IMR-90 (cell line): ENCODE data around the gene TBC1D22A. TPM values are rescaled to one million over a fixed set of nuclear protein-coding genes. Genes with fewer than 3 reads are reported as not detected.

Source experiments
- ATAC-seq: fragments of 200-7000 bp; cut with Tn5 transposase; 2 replicates; pipeline ENCODE4 v1.9.1; 2020; ENCODE audit warnings: low read depth, mild to moderate bottlenecking, moderate library complexity
- BruUV-seq: library from RNA; stranded (reverse); fragments of 400-500 nt; replicated peaks from 2 replicates; lab custom pipeline; 2021; lab: Mats Ljungman, UMichigan
- CTCF ChIA-PET: fragments of 300-600 bp; formaldehyde crosslinking; extraction: SDS; loops from one replicate; lab custom pipeline; 2021; ENCODE audit warnings: antibody characterized with exemption; lab: Yijun Ruan, JAX
- POLR2A ChIA-PET: fragments of 300-600 bp; sonication (Branson Sonifier 250); formaldehyde crosslinking; loops from one replicate; lab custom pipeline; 2022; ENCODE audit warnings: antibody characterized with exemption; ENCODE audit not compliant: unreplicated experiment; lab: Charles Lee
- DNase-seq: peaks from one replicate; pipeline ENCODE4 v3.0.0; 2013
- H2AFZ ChIP-seq: replicated peaks from 2 replicates; pipeline ENCODE3; 2013; ENCODE audit warnings: low read length, mild to moderate bottlenecking; ENCODE audit not compliant: poor library complexity
- H2AK5ac ChIP-seq: 2 replicates; pipeline ENCODE4 v1.6.1; 2013; ENCODE audit warnings: low read depth, low read length, inconsistent platforms
- H2AK9ac ChIP-seq: replicated peaks from 2 replicates; pipeline ENCODE3; 2013; ENCODE audit warnings: mild to moderate bottlenecking, low read depth, low read length, moderate library complexity; ENCODE audit not compliant: poor library complexity
- H2BK120ac ChIP-seq: 2 replicates; pipeline ENCODE4 v1.6.1; 2013; ENCODE audit warnings: low read depth, low read length, inconsistent platforms
- H2BK15ac ChIP-seq: 3 replicates; pipeline ENCODE4 v1.6.1; 2013; ENCODE audit warnings: low read depth, low read length, inconsistent platforms
- H2BK20ac ChIP-seq: 2 replicates; pipeline ENCODE4 v1.6.1; 2013; ENCODE audit warnings: low read depth, mild to moderate bottlenecking, inconsistent platforms, low read length, moderate library complexity
- H2BK5ac ChIP-seq: 2 replicates; pipeline ENCODE4 v1.6.1; 2013; ENCODE audit warnings: mild to moderate bottlenecking, low read depth, low read length, inconsistent platforms; ENCODE audit not compliant: poor library complexity, severe bottlenecking
- H3K14ac ChIP-seq: replicated peaks from 2 replicates; pipeline ENCODE4 v1.6.1; 2013; ENCODE audit warnings: low read depth, low read length, inconsistent platforms
- H3K18ac ChIP-seq: 2 replicates; pipeline ENCODE4 v1.6.1; 2013; ENCODE audit warnings: low read depth, low read length, control low read depth
- H3K23ac ChIP-seq: 2 replicates; pipeline ENCODE4 v1.6.1; 2013; ENCODE audit warnings: low read depth, low read length, inconsistent platforms
- H3K27ac ChIP-seq: 2 replicates; pipeline ENCODE4 v1.5.1; 2013; ENCODE audit warnings: mild to moderate bottlenecking, control low read depth, low read length; ENCODE audit not compliant: insufficient read depth
- H3K27me3 ChIP-seq: 2 replicates; pipeline ENCODE4 v1.6.1; 2013; ENCODE audit warnings: low read length; ENCODE audit not compliant: control insufficient read depth, insufficient read depth
- H3K36me3 ChIP-seq: 2 replicates; pipeline ENCODE4 v1.6.1; 2013; ENCODE audit warnings: low read length, mixed read lengths; ENCODE audit not compliant: control insufficient read depth, insufficient read depth
- H3K4ac ChIP-seq: 2 replicates; pipeline ENCODE4 v1.6.1; 2013; ENCODE audit warnings: low read depth, low read length, inconsistent platforms
- H3K4me1 ChIP-seq: 2 replicates; pipeline ENCODE4 v1.6.1; 2013; ENCODE audit warnings: low read length, mixed read lengths; ENCODE audit not compliant: control insufficient read depth, insufficient read depth
- H3K4me2 ChIP-seq: 2 replicates; pipeline ENCODE4 v1.6.1; 2013; ENCODE audit warnings: low read depth, mild to moderate bottlenecking, control low read depth, low read length, moderate library complexity
- H3K4me3 ChIP-seq: 2 replicates; pipeline ENCODE4 v1.5.1; 2013; ENCODE audit warnings: low read depth, mild to moderate bottlenecking, control low read depth, low read length, moderate library complexity; ENCODE audit not compliant: insufficient read depth
- H3K56ac ChIP-seq: 2 replicates; pipeline ENCODE4 v1.6.1; 2013; ENCODE audit warnings: low read length, inconsistent platforms; ENCODE audit not compliant: insufficient read depth; ENCODE audit errors: extremely low read depth
- H3K79me1 ChIP-seq, 2 experiments: 2 replicates each; pipeline ENCODE4 v1.6.1; 2013; ENCODE audit warnings: low read length in 2 of 2, inconsistent platforms in 1 of 2, low read depth in 1 of 2
- H3K9ac ChIP-seq: 2 replicates; pipeline ENCODE4 v1.6.1; 2013; ENCODE audit warnings: low read depth, low read length, control low read depth
- H3K9me1 ChIP-seq: 2 replicates; pipeline ENCODE4 v1.6.1; 2013; ENCODE audit warnings: low read length, inconsistent platforms; ENCODE audit not compliant: insufficient read depth
- H3K9me3 ChIP-seq: 2 replicates; pipeline ENCODE4 v1.6.1; 2013; ENCODE audit warnings: low read length; ENCODE audit not compliant: control insufficient read depth, insufficient read depth
- H4K20me1 ChIP-seq: 2 replicates; pipeline ENCODE4 v1.6.1; 2013; ENCODE audit warnings: low read length, inconsistent platforms; ENCODE audit not compliant: insufficient read depth
- H4K5ac ChIP-seq: 2 replicates; pipeline ENCODE4 v1.6.1; 2013; ENCODE audit warnings: mild to moderate bottlenecking, low read depth, low read length, control low read depth
- H4K8ac ChIP-seq, 2 experiments: 2 replicates each; pipeline ENCODE4 v1.6.1; 2013; ENCODE audit warnings: low read depth in 2 of 2, low read length in 2 of 2, control low read depth in 1 of 2, inconsistent platforms in 1 of 2
- H4K91ac ChIP-seq: 2 replicates; pipeline ENCODE4 v1.6.1; 2013; ENCODE audit warnings: low read depth, low read length, inconsistent platforms; ENCODE audit not compliant: insufficient read depth
- BHLHE40 ChIP-seq: fragments of 150-350 bp; IDR thresholded peaks from 2 replicates; pipeline ENCODE4 v1.6.1; 2016; ENCODE audit warnings: mild to moderate bottlenecking, low read depth, low read length
- CHD1 ChIP-seq: IDR thresholded peaks from 2 replicates; pipeline ENCODE4 v1.6.1; 2012; ENCODE audit warnings: low read depth, low read length, improper control_type of control experiment
- MAFK ChIP-seq: IDR thresholded peaks from 2 replicates; pipeline ENCODE4 v1.6.1; 2012; ENCODE audit warnings: low read depth, low read length, improper control_type of control experiment
- MXI1 ChIP-seq: IDR thresholded peaks from 2 replicates; pipeline ENCODE4 v1.6.1; 2012; ENCODE audit warnings: low read depth, mild to moderate bottlenecking, low read length, moderate library complexity, borderline replicate concordance
- POLR2A ChIP-seq: IDR thresholded peaks from 2 replicates; pipeline ENCODE4 v1.6.1; 2012; ENCODE audit warnings: mild to moderate bottlenecking, low read depth, low read length
- RAD21 ChIP-seq: IDR thresholded peaks from 2 replicates; pipeline ENCODE4 v1.6.1; 2012; ENCODE audit warnings: low read length, improper control_type of control experiment
- RCOR1 ChIP-seq: IDR thresholded peaks from 2 replicates; pipeline ENCODE4 v1.6.1; 2012; ENCODE audit warnings: mild to moderate bottlenecking, low read length, improper control_type of control experiment; ENCODE audit not compliant: insufficient replicate concordance
- RFX5 ChIP-seq: IDR thresholded peaks from 2 replicates; pipeline ENCODE4 v1.8.0; 2012; ENCODE audit warnings: low read depth, mild to moderate bottlenecking, low read length, moderate library complexity
- SMC3 ChIP-seq: fragments of 150-350 bp; IDR thresholded peaks from 2 replicates; pipeline ENCODE4 v1.6.1; 2016; ENCODE audit warnings: low read depth, mild to moderate bottlenecking, antibody characterized with exemption, low read length, moderate library complexity
- USF2 ChIP-seq: fragments of 150-350 bp; IDR thresholded peaks from 2 replicates; pipeline ENCODE4 v1.6.1; 2017; ENCODE audit warnings: mild to moderate bottlenecking, antibody characterized with exemption, low read length, low read depth
- WGBS, 2 experiments: methylation state at CpG; one replicate each; pipeline versions ENCODE4 v1.1.5 to v1.1.7; 2013; ENCODE audit warnings: missing lambda C conversion rate in 2 of 2; ENCODE audit not compliant: insufficient read length in 1 of 2; ENCODE audit errors: extremely low coverage in 2 of 2; 5-methylcytosine and 5-hydroxymethylcytosine counted together
- dilution Hi-C: fragments of 300-500 bp; cut with HindIII; formaldehyde crosslinking; loops from one replicate; pipeline ENCODE4 v1.14.3; 2018; ENCODE audit warnings: low sequenced_read_pairs; ENCODE audit not compliant: unreplicated experiment
- in situ Hi-C: fragments of 300-500 bp; cut with MboI; formaldehyde crosslinking; loops from 3 replicates; pipeline ENCODE4 v1.14.3; 2019; ENCODE audit warnings: low sequenced_read_pairs, inconsistent platforms, mixed read lengths
- intact Hi-C: fragments of 100-400 bp; cut with micrococcal nuclease; formaldehyde crosslinking; loops from 2 replicates; pipeline ENCODE4 v1.10.0; 2022
- polyA plus RNA-seq, 3 experiments: library from polyadenylated mRNA; depleted of rRNA; stranded (reverse); fragments of >200 nt; gene quantifications; 2 replicates each; pipeline ENCODE4 v1.2.3, GENCODE V29; 2012; ENCODE audit warnings: low replicate concordance in 1 of 3
- total RNA-seq: library from RNA; depleted of rRNA; stranded (reverse); fragments of >200 nt; gene quantifications from 2 replicates; pipeline ENCODE4 v1.2.3, GENCODE V29; 2012

TBC1D22A gene
- total and polyA plus RNA-seq, 2 of the 4 experiments (the other 2 are of a cell fraction): 9.0 to 16.7 TPM

- no peak overlapping the region for H2BK15ac ChIP-seq
- H3K79me1 ChIP-seq: peaks cover 17 to 41% of the 10 kb centered on the region in 2 experiments
- no CpG with 5 or more reads among the region's 3 CpGs for WGBS, 2 experiments
- no peak overlapping the region for H3K18ac ChIP-seq
- no peak overlapping the region for H3K4me2 ChIP-seq
- H3K14ac ChIP-seq: no peak overlapping the region
- H3K56ac ChIP-seq: no peak overlapping the region
- H3K27me3 ChIP-seq: no peaks in the 10 kb centered on the region
- TF ChIP-seq RAD21 (no peak), MXI1 (no peak), SMC3 (no peak), USF2 (no peak), CHD1 (no peak), MAFK (no peak), POLR2A (no peak), RCOR1 (no peak), RFX5 (no peak), BHLHE40 (no peak)
- no peak overlapping the region for H2BK120ac ChIP-seq
- no peak overlapping the region for H3K4me3 ChIP-seq
- ChIA-PET CTCF (interaction anchor here (1.8 kb wide), 1 partner anchor 11 kb away, joined by 4 read pairs; no protein-coding TSS in a partner anchor), POLR2A (no interaction called here)
- no peak overlapping the region for H2AFZ ChIP-seq
- peaks cover 5% of the 10 kb centered on the region; the same call in 1 of the 2 replicates for H3K9me1 ChIP-seq
- intact Hi-C loops: no loop called here
- no peak overlapping the region for H2AK5ac ChIP-seq
- H4K20me1 ChIP-seq: peaks cover 6% of the 10 kb centered on the region; the same call in 1 of the 2 replicates
- no TSS peak for BruUV-seq
- ATAC-seq (no peak), DNase-seq (no peak)
- no peak overlapping the region for H3K27ac ChIP-seq
- in situ Hi-C loops: no loop called here
- no peak overlapping the region for H2BK5ac ChIP-seq
- peaks cover 3% of the 10 kb centered on the region; the same call in 1 of the 2 replicates for H3K9me3 ChIP-seq
- dilution Hi-C loops: no loop called here
- no peak overlapping the region for H3K4ac ChIP-seq
- H3K9ac ChIP-seq: no peak overlapping the region
- no peak overlapping the region for H4K5ac ChIP-seq
- no peak overlapping the region for H4K91ac ChIP-seq
- H3K36me3 ChIP-seq: 0 out of 2 replicates have a peak, but pooled peaks cover 1% of the 10 kb centered on the region
- H2BK20ac ChIP-seq: no peak overlapping the region
- H3K4me1 ChIP-seq: no peaks in the 10 kb centered on the region
- no peak overlapping the region for H2AK9ac ChIP-seq
- no peak overlapping the region for H3K23ac ChIP-seq
- H4K8ac ChIP-seq: no peak overlapping the region
Measured at GRCh38 chr22:46856661-46857060, 94.2 kb downstream of the TBC1D22A start.
